ENCODE results near the gene NPW. TPM values are rescaled to one million over a fixed set of nuclear protein-coding genes. Genes with fewer than 3 reads are reported as not detected.
"Not testable (repeated sequence)": the region's sequence is repeated elsewhere in the genome, so short reads cannot be mapped to it uniquely, and the experiment has no call there.

NPW gene
- total RNA-seq, 1 experiment from 2014 or later, result not detected

DNA sequence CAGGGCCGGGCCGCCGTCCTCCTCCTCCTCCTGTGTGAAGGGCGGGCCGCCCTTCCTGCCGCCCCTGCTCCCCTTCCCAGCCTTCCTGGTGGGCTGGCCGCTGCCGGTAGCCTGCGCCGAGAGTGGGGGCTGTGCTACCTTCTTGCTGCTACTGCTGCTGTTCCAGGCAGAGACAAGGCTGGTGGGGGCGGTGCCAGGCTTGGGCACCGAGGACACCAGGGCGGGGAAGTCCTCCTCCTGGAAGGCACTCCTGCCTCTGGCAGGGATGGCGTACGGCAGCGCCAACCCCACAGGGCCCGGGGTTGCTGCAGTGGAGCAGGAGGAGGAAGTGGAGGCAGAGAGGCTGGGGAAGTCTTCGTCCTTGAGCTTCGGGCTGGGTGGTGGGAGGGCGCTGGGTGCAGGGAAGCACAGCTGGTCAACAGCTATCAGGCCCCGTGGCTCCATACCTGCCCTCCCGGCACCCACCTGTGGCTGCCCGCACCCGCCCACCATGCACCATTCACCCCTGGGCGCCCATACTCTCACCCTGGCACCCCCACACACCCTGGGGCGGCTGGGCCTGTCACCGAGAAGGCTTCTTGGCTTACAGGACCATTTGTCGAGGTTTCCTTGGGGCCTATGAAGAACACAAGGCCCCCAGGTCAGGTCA is 19.6 kb upstream of the NPW start:
- no peak for DNase-seq (ENCODE audit: low spot score)
- in situ Hi-C loops (cut with HindIII; ENCODE audit: low sequenced_read_pairs), result no loop called here

DNA sequence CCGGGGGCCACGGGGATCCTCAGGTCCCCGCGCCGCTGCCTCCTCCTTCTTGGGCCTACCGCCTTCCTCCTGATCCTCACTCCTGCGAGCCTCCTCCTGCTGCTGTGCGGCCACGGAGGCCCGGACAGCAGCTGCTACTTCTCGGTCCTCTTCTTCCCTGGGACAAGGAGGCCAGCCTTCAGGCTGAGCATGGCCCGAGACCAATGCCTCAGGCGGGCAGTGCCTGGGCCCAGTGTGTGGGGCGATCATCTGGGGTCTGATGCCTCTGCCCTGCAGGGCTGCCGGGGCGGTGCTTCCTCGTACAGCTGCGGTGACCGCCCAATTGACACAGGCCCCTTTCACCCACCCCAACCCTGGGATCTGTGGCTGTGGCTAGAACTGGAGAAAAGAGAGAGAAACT is 18.6 kb upstream of the NPW start:
- no peak for DNase-seq (ENCODE audit: low spot score)
- in situ Hi-C loops (cut with HindIII; ENCODE audit: low sequenced_read_pairs), result no loop called here

DNA sequence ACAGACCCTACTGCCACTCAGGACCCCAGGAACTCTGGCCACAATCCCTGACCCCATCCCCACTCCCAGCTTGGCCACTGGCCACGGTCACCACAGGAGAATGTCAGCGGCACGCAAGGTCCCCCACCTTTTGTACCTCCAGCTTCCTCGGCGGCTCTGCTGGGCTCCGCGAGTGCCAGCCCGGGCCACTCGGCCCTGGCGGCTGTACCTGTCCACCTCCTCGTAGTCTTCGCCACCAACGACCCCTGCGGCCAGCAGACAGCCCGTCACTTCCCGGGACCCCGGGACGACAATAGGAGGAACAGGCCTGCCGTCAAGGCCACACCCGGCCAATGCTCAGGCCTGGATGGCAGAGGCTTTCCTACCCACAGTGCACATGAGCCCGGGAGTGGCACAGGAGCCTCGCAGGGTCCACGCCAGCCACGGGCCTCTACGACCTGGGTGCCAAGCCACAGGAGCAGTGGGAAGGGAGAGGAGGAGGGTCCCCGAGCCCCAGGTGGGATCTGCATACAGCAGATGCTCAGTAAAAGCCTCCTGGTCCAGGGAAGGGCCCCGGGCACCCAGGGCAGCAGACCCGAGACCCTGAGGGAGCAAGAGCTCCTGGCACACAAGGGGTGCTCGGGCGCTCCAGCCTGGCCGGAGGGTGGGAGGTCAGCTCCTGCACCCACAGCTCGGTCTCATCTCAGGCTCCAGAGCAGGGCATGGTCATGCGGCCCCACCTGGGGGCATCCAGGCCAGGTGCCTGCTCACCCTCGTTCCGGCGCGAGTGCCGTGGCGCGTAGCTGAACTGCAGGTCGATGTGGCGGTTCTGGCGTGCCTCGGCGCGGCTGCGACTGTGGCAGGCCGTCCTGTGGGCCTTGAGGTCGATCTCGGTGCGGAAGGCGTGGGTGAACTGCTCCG is 17.9 kb upstream of the NPW start:
- in situ Hi-C loops (cut with HindIII; ENCODE audit: low sequenced_read_pairs), result no loop called here
- no peak for DNase-seq (ENCODE audit: low spot score)

DNA sequence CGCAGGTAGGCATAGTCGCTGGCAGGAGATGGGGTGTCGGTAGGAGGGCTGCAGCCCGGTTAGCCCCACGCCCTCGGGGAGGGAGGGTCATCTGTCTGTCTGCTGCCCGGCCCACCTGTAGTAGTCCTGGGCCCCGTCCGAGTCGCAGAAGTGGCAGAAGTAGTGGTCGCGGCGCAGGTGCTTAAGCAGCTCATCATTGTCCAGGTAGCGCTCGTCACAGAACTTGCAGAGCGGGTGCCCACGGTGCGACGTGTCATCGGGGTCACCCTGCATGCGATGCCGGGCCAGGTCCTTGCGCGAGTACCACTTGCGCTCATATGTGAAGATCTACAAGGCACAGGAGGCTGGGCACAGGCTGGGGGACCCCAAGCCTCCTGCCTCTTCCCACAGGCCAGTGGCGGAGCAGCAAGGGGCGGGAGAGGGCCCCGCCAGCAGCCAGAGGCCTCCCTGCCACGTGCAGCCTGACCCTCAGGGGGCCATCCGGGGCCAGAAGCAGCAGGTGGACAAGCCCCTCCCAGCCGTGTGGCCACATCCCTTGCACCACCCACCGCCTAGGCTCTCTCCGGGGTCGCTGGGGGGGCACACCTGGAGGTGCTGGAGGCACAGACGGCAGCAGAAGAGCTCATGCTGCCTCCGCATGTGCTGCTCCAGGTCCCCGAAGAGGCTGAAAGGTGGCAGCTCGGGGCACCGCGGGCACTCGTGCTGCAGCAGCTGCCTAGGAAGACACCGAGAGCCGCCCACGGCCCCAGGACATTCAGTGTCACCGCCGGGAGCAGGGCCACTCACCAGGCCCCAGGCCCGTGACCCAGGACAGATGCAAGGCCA is 17.0 kb upstream of the NPW start:
- no peak for DNase-seq (ENCODE audit: low spot score)
- in situ Hi-C loops (cut with HindIII; ENCODE audit: low sequenced_read_pairs), result no loop called here

DNA sequence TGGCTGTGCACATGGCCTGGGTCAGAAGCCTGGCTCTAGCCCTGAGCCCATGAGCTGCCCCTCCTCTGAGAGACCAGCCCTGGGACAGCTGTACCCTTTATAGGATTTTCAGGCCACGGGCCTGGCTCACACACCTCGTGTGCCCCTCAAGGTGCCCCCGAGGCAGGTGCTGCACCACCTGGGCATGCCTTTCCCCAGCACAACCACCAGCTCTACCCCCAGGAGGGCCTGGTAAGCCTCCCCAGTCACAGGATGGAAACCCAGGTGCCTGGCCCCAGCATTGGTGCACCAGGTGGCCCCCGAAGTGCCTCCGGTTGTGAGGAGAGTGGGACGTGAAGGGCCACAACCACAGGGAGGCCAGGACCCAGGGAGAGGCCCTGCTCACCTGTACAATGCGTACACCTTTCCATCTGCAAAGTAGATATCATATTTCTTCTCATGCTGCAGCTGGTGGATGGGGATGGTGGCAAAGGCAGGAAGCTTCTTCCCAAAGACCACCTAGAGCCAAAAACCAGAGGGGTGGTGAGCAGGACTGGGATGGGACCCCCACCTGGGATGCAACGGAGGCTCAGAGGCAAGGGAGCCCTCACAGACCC is 16.3 kb upstream of the NPW start:
- in situ Hi-C loops (cut with HindIII; ENCODE audit: low sequenced_read_pairs), result no loop called here

DNA sequence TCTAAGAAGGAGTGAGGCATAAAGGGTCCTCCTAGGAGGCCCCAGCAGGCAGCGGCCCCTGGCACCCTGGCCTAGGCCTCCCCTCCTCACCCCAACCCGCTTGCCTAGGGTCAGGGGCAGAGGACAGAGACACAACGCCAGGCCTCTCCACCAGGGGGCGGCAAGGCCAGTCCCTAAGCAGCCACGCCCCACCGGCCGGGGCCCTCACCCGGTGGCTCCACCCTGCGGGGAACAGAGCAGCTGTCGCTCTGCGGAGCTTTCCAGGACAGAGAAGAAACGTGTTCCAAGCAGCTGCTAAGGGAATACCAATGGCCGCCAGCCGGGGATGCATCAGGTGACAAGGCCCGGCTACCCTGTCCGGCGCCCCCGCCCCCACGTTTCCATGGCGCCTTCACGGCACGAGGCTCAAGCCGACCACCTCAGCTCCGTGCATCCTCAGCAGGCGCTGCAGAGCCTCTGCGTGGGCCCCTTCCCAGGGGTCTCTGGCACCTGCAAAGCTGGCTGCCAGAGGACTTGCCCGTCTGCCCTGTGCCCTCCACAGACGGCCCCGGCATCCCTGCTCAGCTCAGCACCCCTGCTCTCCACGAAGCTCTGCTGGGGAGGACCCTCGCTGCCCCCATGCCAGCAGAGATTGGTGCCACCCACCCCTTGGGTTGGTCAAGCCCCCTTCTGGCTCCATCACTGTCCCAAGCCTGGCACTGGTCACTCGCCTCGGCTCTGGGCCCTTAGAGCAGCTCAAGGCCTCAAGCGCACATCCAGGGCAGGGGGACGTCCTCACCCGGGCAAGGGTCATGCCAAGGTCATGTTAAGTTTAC is 15.6 kb upstream of the NPW start:
- peak; percentile 77 for DNase-seq (ENCODE audit: low spot score)

More for the DNA sequence above, 16.3 kb upstream of the NPW start:
- no peak for DNase-seq (ENCODE audit: low spot score)

DNA sequence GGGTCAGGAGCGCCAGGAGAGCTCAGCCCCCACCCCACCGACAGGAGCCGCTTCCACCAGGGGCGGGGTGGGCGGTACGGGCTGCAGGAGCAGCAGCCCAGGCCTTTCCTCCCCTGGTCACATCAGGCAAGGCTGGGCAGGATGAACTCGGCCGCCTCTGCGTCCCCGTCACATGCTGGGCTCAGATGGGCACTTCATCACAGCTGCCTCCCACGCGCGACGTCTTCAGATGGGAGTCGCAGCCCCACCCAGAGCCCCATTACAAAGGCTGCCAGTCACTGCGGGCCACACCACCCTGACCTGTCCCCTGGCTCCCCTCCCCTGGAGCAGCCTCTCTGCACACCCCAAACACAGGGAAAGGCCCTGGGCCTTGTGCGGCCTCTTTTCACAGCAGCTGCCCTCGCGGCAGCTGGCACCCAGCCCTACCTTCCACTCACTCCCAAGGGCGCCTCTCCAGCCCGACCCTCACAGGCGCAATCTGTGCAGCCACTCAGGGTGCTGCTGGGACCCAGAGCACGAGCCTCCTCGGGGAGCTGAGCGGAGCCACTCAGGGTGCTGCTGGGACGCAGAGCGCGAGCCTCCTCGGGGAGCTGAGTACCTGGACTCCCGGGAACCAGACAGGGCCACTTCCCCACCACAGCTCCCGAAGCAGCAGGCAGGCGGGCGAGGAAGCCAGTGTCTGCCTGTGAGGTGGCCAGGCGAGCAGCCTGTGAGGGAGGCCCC is 14.6 kb upstream of the NPW start:
- peak; percentile 43 for DNase-seq (ENCODE audit: low spot score)
- in situ Hi-C loops (cut with HindIII; ENCODE audit: low sequenced_read_pairs), result no loop called here

More for the DNA sequence above, 15.6 kb upstream of the NPW start:
- in situ Hi-C loops (cut with HindIII; ENCODE audit: low sequenced_read_pairs), result no loop called here

DNA sequence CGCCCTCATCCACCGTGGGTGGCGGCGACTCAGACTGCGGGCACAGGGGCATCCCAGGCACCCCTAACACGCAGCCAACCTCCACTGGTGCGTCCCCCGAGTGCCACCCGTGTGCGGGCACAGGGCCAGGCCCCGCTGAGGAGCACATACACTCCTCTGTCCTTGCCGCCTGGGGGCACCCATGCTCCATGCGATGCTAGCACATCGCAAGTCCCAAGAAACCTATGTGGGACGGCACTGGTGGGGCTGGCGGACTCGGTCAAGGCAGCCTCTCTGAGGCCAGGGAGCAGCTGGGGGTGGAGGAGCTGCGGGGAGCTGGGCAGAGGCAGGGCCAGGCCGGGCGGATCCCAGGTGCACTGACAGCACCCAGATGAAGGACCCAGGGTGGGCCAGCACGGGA is 13.9 kb upstream of the NPW start:
- in situ Hi-C loops (cut with HindIII; ENCODE audit: low sequenced_read_pairs), result no loop called here
- peak; percentile 68 for DNase-seq (ENCODE audit: low spot score)

DNA sequence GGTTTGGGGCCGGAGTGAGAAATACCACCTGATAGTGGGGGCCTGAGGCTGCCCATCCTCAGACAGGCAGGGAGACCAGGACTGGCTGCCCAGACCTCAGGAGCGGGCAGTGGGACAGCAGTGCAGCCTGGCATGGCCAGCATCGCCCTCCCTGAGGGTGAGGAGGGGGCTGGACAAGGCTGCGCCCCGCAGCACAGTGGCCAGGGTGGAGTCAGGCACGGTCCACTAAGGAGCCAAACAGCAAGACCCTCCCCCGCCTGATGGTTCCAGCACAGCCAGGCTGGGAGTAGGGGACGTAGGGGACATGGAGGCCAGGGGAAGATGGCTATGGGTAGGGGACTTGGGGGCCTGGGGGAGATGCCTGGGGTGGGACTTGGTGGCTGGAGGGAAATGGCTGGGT is 13.3 kb upstream of the NPW start:
- DNase-seq (ENCODE audit: low spot score), result no peak
- in situ Hi-C loops (cut with HindIII; ENCODE audit: low sequenced_read_pairs), result no loop called here

DNA sequence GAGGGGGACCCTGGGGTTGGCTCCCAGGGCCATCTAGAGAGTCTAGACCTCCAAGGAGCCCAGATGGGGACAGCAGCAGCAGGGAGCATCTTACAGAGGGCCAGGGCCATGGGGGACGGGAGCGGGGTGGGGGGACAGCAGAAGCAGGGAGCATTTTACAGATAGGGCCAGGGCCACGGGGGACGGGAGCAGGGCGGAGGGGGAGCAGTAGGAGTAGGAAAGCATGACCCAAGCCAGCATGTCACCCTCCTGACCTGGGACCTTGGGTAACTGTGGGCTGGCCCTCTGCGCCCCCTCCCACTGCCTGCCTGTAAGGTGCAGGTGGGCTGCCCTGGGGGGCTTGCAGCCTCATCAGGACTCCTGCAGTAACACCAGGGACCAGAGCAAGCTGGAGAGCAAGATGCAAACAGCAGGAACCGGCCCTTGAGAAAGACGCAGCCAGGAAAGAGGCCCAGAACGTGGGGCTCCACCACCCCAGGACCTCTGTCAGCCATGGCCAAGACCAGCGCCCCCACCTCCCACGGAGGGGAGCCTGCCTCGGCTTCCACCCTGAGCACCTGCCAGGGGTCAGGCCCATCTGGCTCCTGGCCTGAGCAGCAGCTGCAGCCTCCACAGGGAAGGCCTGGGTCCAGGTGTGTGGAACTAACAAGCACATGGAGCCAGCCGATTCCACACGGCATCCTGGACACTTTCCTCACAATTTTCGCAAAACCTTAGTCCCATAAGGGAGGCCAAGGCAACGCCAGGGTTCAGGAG is 12.3 kb upstream of the NPW start:
- DNase-seq (ENCODE audit: low spot score), result no peak
- in situ Hi-C loops (cut with HindIII; ENCODE audit: low sequenced_read_pairs), result no loop called here

DNA sequence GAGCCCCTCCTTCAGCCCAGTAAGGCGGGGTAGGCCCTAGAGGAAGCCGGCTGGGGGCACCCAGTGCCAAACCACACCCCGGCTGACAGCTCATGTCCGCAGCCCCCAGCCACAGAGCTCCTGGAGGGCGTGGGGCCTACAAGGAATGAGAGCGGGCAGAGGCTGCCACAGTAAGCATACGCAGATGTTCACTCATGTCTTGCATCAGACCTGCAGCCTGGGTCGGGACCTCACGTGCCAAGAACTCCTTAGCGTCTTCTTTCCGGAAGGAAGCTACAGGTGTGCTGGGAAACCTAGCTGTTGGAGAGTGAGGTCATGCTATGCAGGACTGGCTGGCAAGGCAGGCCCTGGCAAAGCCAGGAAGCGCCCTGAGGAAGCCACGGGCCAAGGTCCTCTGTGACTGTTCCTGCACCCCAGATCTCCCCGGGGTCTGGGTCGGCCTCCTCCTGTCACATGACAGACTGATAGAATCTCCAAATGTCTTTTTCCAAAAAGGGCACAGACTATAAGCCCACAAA is 11.5 kb upstream of the NPW start:
- in situ Hi-C loops (cut with HindIII; ENCODE audit: low sequenced_read_pairs), result no loop called here
- no peak for DNase-seq (ENCODE audit: low spot score)

DNA sequence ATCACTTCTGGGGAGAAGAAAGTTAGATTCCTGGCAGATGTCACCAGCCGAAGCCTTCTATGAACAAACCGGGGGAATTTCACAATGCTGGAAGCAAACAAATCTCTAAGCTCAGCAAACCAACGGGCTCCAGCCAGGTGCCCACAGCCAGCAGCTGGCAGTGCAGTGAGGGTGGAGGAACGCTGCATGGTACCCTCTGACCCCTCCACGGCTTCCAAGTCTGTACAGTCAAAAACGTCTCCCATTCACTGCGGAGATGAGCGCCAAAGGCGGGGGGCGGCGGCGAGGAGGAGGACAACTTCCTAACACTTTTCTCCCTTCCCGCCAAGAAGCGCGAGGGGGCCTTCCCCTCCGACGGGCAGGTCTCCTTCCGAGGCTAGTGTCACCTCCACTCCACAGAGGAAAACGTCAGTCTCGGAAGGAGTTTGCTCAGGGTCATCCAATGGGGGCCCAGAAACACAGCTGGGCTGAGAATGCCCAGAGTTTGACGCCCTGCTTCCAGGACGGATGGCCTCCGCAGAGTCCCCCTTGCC is 10.9 kb upstream of the NPW start:
- in situ Hi-C loops (cut with HindIII; ENCODE audit: low sequenced_read_pairs), result no loop called here
- DNase-seq (ENCODE audit: low spot score), result no peak

DNA sequence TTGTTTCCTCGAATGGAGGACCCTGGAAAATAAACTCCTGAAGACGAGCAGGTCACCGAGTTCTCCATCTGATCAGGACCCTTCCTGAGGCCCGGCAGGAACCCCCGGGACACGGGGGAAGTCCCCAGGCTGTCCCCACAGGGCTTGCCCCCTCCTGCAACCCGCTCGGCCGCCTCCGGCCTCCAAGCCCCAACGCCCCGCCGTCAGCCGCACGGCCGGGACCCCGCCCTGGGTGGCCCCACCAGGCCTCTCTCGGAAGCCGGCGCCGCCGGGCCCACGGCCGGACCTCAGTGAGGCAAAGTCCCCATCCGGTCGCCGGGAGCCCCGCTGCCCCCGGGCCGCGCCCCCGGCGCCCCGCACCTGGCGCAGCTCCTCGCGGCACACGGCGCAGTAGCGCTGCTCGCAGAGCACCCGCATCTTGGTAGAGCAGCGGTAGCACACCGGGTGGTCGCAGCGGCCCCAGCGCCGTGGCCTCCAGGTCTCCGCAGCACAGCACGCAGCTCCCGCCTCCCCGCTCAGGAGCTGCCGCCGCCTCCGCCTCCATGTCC is 10.3 kb upstream of the NPW start:
- DNase-seq (ENCODE audit: low spot score), result no peak
- in situ Hi-C loops (cut with HindIII; ENCODE audit: low sequenced_read_pairs), result no loop called here

DNA sequence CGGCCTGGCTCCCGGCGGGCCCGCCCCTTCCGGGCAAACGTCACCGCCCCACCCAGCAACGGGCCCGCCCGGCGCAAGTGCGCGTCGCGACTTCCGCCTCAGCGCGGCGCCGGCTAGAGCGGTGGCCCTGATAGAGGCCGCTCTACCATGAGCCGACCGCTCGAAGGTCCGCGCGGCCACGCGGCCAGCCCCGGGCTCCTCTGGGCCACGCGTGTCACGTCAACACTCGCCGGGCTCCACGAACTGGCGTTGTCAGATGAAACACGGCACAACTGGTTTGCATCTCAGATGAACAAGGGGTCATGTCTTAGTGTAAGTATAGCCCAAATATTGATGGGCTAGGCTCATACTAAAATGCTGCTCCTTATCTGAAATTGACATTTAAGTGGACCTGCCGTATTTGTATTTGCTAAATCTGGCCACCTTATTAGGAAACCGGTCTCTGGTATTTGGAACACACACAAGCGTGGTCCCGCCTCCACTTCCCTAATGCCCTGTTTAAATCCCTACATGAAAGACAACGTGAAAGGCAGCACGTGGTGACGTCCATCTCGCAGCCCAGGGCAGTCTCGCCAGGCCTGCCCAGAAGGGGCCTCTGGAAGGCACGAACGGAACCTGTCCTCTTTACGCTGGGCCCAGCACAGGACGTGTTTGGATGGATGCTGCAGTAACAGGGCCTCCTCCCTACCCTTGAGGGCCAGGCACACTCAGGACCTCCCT is 9.6 kb upstream of the NPW start, which contains the start of gene ZNF598:
ZNF598 (minus strand) TSS at position 31 of the 720 bp plus-strand sequence.
- DNase-seq (ENCODE audit: low spot score), result peak; percentile 87
- in situ Hi-C loops (cut with HindIII; ENCODE audit: low sequenced_read_pairs), result no loop called here

DNA sequence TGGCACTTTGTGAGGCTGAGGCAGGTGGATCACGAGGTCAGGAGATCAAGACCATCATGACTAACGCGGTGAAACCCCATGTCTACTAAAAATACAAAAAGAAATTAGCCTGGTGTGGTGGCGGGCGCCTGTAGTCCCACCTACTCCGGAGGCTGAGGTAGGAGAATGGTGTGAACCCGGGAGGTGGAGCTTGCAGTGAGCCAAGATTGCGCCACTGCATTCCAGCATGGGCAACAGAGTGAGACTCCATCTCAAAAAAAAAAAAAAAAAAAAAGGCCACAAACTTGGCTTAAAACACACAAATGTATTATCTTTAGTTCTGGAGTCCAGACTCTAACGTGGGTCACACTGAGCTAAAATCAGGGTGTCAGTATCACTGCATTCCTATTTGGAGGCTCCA is 7.9 kb upstream of the NPW start:
- in situ Hi-C loops (cut with HindIII; ENCODE audit: low sequenced_read_pairs); DNase-seq (ENCODE audit: low spot score): not testable (repeated sequence)

DNA sequence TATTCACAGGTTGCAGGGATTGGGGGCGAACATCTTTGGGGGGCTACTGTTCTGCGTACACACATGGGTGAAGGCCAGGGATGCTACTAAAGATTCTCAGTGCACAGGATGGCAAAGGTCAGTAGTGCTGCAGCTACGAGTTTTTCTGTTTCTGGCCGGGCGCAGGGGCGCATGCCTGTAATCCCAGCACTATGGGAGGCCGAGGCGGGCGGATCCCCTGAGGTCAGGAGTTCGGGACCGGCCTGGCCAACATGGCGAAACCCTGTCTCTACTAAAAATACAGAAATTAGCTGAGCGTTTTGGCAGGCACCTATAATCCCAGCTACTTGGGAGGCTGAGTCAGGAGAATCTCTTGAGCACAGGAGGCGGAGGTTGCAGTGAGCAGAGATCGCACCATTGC is 6.1 kb upstream of the NPW start:
- DNase-seq (ENCODE audit: low spot score), result no peak
- in situ Hi-C loops (cut with HindIII; ENCODE audit: low sequenced_read_pairs), result no loop called here

Data from G401 (cell line).